Activated effector memory CD4-positive, alpha-beta T cell treated with Interleukin-2 at 50 U/mL for 16 hours (primary cell): Measurements from ENCODE around the gene GABBR2.

ENCODE experiments used
- DNase-seq: peaks from one replicate; pipeline ENCODE4 v3.0.0-alpha.2; 2020

GABBR2 gene

GRCh38 chr9:98241357-98242300 lies 467.1 kb downstream of the GABBR2 start:
- no peak for DNase-seq

DNA sequence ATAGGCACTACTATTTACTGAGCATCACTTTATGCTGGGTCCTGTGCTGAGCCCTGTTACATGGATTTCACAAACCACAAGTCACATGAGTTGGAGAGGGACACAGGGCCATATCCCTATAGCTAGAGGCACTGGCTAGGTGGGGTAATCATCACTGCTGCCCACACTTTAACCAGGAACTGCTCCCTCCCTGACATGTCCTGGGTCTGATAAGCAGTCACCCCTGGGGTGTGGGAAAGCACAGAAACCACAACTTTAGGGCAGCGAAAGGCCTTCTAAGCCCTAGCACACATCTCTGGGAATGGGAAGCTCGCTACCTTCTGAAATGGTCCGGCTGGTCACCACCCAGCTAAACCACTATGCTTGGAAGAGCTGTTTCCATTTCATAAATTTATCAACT lies 468.3 kb downstream of the GABBR2 start:
- no peak for DNase-seq
